Measurements from ENCODE around the gene EXOSC3. TPM values are rescaled to one million over a fixed set of nuclear protein-coding genes. Genes with fewer than 3 reads are reported as not detected.
A peak's percentile ranks its signal among the peaks of the same experiment; 100 is the strongest.
"Not testable (repeated sequence)": the region's sequence is repeated elsewhere in the genome, so short reads cannot be mapped to it uniquely, and the experiment has no call there.

Gene EXOSC3
- total RNA-seq, 3 donors from 2014 or later: 40.6 to 55.0 (median 49.9) TPM

GRCh38 chr9:37752642-37753488, 32.0 kb downstream of the EXOSC3 start:
- Histone ChIP-seq H3K27me3 (no peaks in the 10 kb centered on the region), H3K27ac (peak overlapping the region; percentile 91 to 92), H3K4me1 (peaks cover 0 to 7% of the 10 kb centered on the region in 2 donors), H3K36me3 (no peaks in the 10 kb centered on the region), H3K4me3 (peak overlapping the region; percentile 62 to 87 (median 78)), H3K9me3 (no peaks in the 10 kb centered on the region)
- DNase-seq (ENCODE audit: low spot score in 2 of 2): no peak
- TF ChIP-seq POLR2A (IDR thresholded peaks at IDR 0.05) (no peak), CTCF (IDR thresholded peaks at IDR 0.05) (no peak), POLR2AphosphoS5 (IDR thresholded peaks at IDR 0.05) (no peak)
- intact Hi-C loops (cut with DNase I; ENCODE audit: low total_unique reads): no loop called here

- H3K9me3 ChIP-seq; intact Hi-C loops (cut with DNase I; ENCODE audit: low total_unique reads); H3K36me3 ChIP-seq; DNase-seq (ENCODE audit: low spot score in 2 of 2); H3K4me3 ChIP-seq; H3K27ac ChIP-seq; H3K27me3 ChIP-seq; H3K4me1 ChIP-seq: not testable (repeated sequence)
Observed at GRCh38 chr9:37752112-37752511, 32.8 kb downstream of the EXOSC3 start.

- intact Hi-C loops (cut with DNase I; ENCODE audit: low total_unique reads): not testable (repeated sequence)
Observed at GRCh38 chr9:37751704-37752103, 33.2 kb downstream of the EXOSC3 start.

GRCh38 chr9:37751186-37751585, 33.7 kb downstream of the EXOSC3 start:
- DNase-seq (ENCODE audit: low spot score in 2 of 2): no peak
- H3K9me3 ChIP-seq: no peaks in the 10 kb centered on the region
- TF ChIP-seq POLR2A (IDR thresholded peaks at IDR 0.05) (no peak), CTCF (IDR thresholded peaks at IDR 0.05) (no peak), POLR2AphosphoS5 (IDR thresholded peaks at IDR 0.05) (no peak)

More at GRCh38 chr9:37751704-37752103, 33.2 kb downstream of the EXOSC3 start:
- not testable (repeated sequence) for H3K27ac ChIP-seq; H3K36me3 ChIP-seq; H3K4me3 ChIP-seq; DNase-seq (ENCODE audit: low spot score in 2 of 2); H3K9me3 ChIP-seq; H3K27me3 ChIP-seq; H3K4me1 ChIP-seq

GRCh38 chr9:37749129-37749528, 35.7 kb downstream of the EXOSC3 start:
- intact Hi-C loops (cut with DNase I; ENCODE audit: low total_unique reads): loop anchor here (5.0 to 10.0 kb wide), 3 partner anchors 324 to 656 kb away; partner anchors contain the start of gene GRHPR
- no peak for TF ChIP-seq CTCF (IDR thresholded peaks at IDR 0.05)
- no peak for TF ChIP-seq POLR2A (IDR thresholded peaks at IDR 0.05)
- TF ChIP-seq POLR2AphosphoS5 (IDR thresholded peaks at IDR 0.05): no peak
- no peak for DNase-seq (ENCODE audit: low spot score in 2 of 2)

More at GRCh38 chr9:37751186-37751585, 33.7 kb downstream of the EXOSC3 start:
- Histone ChIP-seq H3K27ac (no peak overlapping the region), H3K27me3 (no peaks in the 10 kb centered on the region), H3K36me3 (no peaks in the 10 kb centered on the region), H3K4me3 (no peak overlapping the region), H3K4me1 (peaks cover 0 to 7% of the 10 kb centered on the region in 2 donors)
- intact Hi-C loops (cut with DNase I; ENCODE audit: low total_unique reads): no loop called here

GRCh38 chr9:37747271-37747753, 37.6 kb downstream of the EXOSC3 start:
- H3K27me3 ChIP-seq: no peaks in the 10 kb centered on the region
- peak in 1 of 2 donors; percentile 40 for DNase-seq (ENCODE audit: low spot score in 2 of 2)
- TF ChIP-seq POLR2AphosphoS5 (IDR thresholded peaks at IDR 0.05): no peak
- TF ChIP-seq POLR2A (IDR thresholded peaks at IDR 0.05): no peak
- peak; percentile 64 to 71 (median 67) for TF ChIP-seq CTCF (IDR thresholded peaks at IDR 0.05)
- no peaks in the 10 kb centered on the region for H3K4me1 ChIP-seq
- no peaks in the 10 kb centered on the region for H3K9me3 ChIP-seq
- H3K36me3 ChIP-seq: no peaks in the 10 kb centered on the region
- intact Hi-C loops (cut with DNase I; ENCODE audit: low total_unique reads): loop anchor here (5.0 to 10.0 kb wide), 3 partner anchors 323 to 657 kb away; partner anchors contain the start of gene GRHPR
- no peak overlapping the region for H3K27ac ChIP-seq
- no peak overlapping the region for H3K4me3 ChIP-seq

More at GRCh38 chr9:37749129-37749528, 35.7 kb downstream of the EXOSC3 start:
- H3K4me3 ChIP-seq: no peak overlapping the region
- H3K27ac ChIP-seq: no peak overlapping the region
- H3K27me3 ChIP-seq: no peaks in the 10 kb centered on the region
- H3K4me1 ChIP-seq: no peaks in the 10 kb centered on the region
- H3K36me3 ChIP-seq: no peaks in the 10 kb centered on the region
- H3K9me3 ChIP-seq: no peaks in the 10 kb centered on the region
